IPS DF 6.9 (cell line): ENCODE measurements around the gene MPND.
A peak's percentile ranks its signal among the peaks of the same experiment; 100 is the strongest.
"Not testable (repeated sequence)": the region's sequence is repeated elsewhere in the genome, so short reads cannot be mapped to it uniquely, and the experiment has no call there.

Experiments used
- DNase-seq: peaks from one replicate; pipeline ENCODE4 v3.0.0-alpha.2; 2013; ENCODE audit warnings: low read depth, low spot score
- H3K27ac ChIP-seq: one replicate; pipeline ENCODE4 v1.5.1; 2013; ENCODE audit warnings: low read length, control low read depth
- H3K27me3 ChIP-seq: 2 replicates; pipeline ENCODE4 v1.6.1; 2013; ENCODE audit warnings: mild to moderate bottlenecking, low read length; ENCODE audit not compliant: control insufficient read depth, insufficient read depth
- H3K36me3 ChIP-seq: 2 replicates; pipeline ENCODE4 v1.6.1; 2013; ENCODE audit warnings: low read length; ENCODE audit not compliant: control insufficient read depth, insufficient read depth
- H3K4me1 ChIP-seq: 2 replicates; pipeline ENCODE4 v1.6.1; 2013; ENCODE audit warnings: low read length; ENCODE audit not compliant: control insufficient read depth, insufficient read depth
- H3K4me3 ChIP-seq: 2 replicates; pipeline ENCODE4 v1.5.1; 2013; ENCODE audit warnings: mild to moderate bottlenecking, low read length
- H3K9me3 ChIP-seq: 2 replicates; pipeline ENCODE4 v1.6.1; 2013; ENCODE audit warnings: low read length, inconsistent platforms; ENCODE audit not compliant: control insufficient read depth, insufficient read depth
- WGBS: extraction: QIAGEN DNeasy Blood & Tissue Kit; methylation state at CpG from one replicate; pipeline ENCODE4 v1.1.7; 2013; ENCODE audit warnings: mixed read lengths, missing lambda C conversion rate; ENCODE audit not compliant: insufficient read length, insufficient coverage; 5-methylcytosine and 5-hydroxymethylcytosine counted together

MPND gene

DNA sequence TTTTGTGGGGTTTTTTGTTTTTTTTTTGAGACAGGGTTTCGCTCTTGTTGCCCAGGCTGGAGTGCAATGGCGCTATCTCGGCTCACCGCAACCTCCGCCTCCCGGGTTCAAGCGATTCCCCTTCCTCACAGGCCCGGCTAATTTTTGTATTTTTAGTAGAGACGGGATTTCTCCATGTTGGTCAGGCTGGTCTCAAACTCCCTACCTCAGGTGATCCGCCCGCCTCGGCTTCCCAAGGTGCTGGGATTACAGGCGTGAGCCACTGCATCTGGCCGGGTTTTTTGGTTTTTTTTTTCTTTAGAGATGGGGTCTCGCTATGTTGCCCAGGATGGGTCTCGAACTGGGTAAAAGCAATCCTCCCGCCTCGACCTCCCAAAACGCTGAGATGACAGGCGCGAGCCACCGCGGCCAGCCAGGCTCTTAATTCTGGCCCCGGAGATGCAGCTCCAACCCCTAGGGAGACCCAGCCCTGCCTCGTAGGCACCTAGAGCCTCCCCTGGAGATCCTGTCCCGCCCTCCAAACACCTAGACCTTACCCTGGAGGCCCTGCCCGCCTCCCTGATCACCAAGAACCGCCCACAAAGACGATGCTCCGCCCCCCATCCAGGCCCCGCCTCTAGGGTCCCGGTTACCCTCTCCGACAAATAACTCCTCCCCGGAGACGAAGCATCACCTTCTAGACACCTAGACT is 14.2 kb upstream of the MPND start:
- not testable (repeated sequence) for H3K27ac ChIP-seq, H3K27me3 ChIP-seq, H3K36me3 ChIP-seq, H3K4me1 ChIP-seq, H3K9me3 ChIP-seq
- peak overlapping the region; percentile 64; the same call in 1 of the 2 replicates for H3K4me3 ChIP-seq
- WGBS: no CpG with 5 or more reads among the region's 35 CpGs
- DNase-seq: peak; percentile 35

DNA sequence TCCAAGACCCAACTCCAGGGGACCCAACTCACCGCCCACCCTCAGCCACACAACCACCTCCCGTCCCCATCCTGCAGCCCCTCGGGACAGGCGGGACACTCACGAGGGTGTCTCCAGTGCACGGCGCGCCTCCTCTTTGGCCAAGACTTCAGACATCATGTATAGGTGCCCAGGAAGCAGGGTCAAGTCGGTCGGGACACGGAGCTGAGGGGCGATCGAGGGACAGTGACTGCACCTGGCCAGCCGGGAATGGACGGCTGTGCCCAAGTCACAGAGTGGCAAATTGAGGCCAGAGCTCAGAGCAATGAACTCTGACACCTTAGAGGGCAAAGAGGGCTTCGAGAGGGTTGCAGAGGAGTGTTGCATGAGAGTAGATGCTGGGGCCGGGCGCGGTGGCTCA is 13.5 kb upstream of the MPND start:
- Histone ChIP-seq H3K36me3 (no peaks in the 10 kb centered on the region), H3K9me3 (no peaks in the 10 kb centered on the region), H3K27me3 (no peaks in the 10 kb centered on the region), H3K27ac (no peak overlapping the region), H3K4me1 (peaks cover 4% of the 10 kb centered on the region; the same call in 1 of the 2 replicates), H3K4me3 (no peak overlapping the region)
- WGBS: no CpG with 5 or more reads among the region's 19 CpGs
- DNase-seq: no peak

DNA sequence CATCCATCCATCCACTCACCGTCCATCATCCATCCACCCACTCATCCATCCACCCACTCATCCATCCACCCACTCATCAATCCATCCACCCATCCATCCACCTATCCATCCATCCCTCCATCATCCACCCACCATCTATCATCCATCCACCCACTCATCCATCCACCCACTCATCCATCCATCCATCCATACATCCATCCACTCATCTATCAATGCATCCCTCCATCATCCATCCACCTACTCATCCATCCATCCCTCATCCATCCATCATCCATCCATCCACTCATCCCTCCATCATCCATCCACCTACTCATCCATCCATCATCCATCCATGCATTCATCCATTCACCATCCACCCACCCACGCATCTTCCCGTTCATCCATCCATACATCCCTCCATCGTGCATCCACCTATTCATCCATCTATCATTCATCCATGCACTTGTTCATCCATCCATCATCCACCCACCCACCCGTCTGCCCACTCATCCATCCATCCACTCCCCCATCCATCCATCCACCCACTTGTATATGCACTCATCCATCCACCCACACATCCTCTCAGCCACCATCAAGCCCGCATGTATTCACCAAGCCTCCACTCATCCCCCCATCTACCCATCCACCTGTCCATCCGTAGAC is 8.3 kb upstream of the MPND start:
- Histone ChIP-seq H3K27ac (no peak overlapping the region), H3K4me1 (0 out of 2 replicates have a peak, but pooled peaks cover 1% of the 10 kb centered on the region), H3K9me3 (no peaks in the 10 kb centered on the region), H3K27me3 (no peaks in the 10 kb centered on the region), H3K4me3 (no peak overlapping the region), H3K36me3 (no peaks in the 10 kb centered on the region)
- WGBS: 100% methylated on average over 4 of the region's 7 CpGs
- DNase-seq: no peak

DNA sequence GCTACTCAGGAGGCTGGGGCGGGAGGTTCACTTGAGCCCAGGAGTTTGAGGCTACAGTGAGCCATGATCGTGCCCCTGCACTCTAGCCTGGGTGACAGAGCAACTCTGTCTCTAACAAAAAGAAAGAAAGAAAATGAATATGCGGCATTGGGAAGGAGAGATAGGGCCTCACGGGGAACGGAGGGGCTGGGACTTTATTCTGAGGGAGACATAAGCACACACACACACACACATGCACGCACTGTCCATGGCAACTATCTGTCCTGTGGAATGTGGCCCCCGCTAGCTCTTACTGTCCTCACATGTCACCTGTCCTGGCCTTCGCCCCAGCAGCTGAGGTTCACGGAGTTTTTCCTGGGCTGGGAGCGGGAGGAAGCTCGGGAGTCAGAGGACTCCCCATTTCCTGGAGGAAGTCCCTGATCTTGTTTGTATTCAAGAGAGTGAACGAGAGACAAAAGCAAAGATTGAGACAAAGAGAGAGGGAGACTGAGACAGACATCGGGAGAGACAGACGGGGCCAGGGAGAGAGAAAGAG is 5.4 kb upstream of the MPND start:
- Histone ChIP-seq H3K27me3 (no peaks in the 10 kb centered on the region), H3K27ac (no peak overlapping the region), H3K9me3 (no peaks in the 10 kb centered on the region), H3K4me1 (peaks cover 3% of the 10 kb centered on the region; the same call in 1 of the 2 replicates), H3K36me3 (no peaks in the 10 kb centered on the region), H3K4me3 (peak overlapping the region; percentile 21; the same call in 1 of the 2 replicates)
- no peak for DNase-seq
- WGBS: no CpG with 5 or more reads among the region's 14 CpGs

DNA sequence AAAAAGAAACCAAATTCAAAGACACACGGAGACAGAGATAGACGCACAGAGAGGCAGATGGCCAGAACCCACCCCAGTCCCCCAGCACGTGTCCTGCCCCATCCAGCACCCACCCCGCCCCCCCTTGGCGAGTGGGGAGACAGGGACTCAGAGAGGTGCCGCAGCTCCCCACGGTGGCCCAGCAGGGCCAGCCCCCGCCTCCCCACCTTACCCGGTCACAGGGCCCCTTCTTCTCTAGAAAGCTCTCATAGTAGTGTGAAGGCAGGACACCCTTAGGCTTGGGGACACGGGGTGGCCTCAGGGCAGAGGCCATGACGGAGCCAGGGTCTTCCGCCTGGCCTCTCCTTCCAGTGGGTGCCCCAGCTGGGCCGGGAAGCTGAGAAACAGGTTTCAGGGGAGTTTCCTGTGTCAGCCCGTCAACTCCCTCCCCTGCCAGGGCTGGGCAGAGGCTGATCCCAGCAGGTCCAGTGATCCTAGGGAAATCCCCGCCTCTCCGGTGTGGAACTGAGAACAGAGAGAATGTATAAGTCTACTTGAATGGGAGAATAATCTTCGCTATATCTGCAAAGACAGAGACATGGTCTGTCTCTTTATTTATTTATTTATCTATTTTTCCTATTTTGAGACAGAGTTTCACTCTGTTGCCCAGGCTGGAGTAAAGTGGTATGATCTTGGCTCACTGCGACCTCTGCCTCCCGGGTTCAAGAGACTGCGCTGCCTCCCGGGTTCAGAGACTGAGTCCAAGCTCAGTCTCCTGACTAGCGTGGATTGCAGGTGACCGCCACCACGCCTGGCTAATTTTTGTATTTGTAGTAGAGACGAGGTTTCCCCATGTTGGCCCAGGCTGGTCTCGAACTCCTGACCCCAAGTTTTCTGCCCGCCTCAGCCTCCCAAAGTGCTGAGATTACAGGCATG is 4.7 kb upstream of the MPND start, which contains the start of gene STAP2:
Gene STAP2, minus strand, starts transcription at position 387 of the 915 bp plus-strand sequence. Its CDS starts 74 bp downstream, at position 313.
- Histone ChIP-seq H3K4me3 (peak within 1 kb of the TSS; percentile 21; the same call in 1 of the 2 replicates), H3K9me3 (no peaks in the 10 kb centered on the region), H3K27ac (no peak within 1 kb of the TSS), H3K27me3 (no peaks in the 10 kb centered on the region), H3K4me1 (peaks cover 3% of the 10 kb centered on the region; the same call in 1 of the 2 replicates), H3K36me3 (no peaks in the 10 kb centered on the region)
- WGBS: no CpG with 5 or more reads among the region's 27 CpGs
- no peak for DNase-seq

DNA sequence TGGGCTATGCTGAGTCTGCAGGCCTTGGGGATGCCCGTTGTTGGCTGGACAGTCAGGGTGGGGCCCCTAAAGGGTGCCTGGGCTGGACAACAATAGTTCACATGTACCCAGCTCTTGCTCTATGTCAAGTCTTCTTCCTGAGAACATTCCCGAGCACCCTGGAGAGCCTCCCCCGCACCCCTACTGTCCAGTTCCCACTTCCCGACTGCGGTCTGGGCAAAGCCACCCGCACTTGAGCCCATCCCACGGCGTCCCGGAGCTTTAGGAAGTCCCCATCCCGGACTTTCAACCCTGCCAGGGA is 1.1 kb upstream of the MPND start:
- peak overlapping the region; percentile 48; the same call in 1 of the 2 replicates for H3K4me3 ChIP-seq
- H3K9me3 ChIP-seq: no peaks in the 10 kb centered on the region
- peaks cover 3% of the 10 kb centered on the region for H3K4me1 ChIP-seq
- H3K27me3 ChIP-seq: no peaks in the 10 kb centered on the region
- DNase-seq: no peak
- H3K27ac ChIP-seq: no peak overlapping the region
- peaks cover 7% of the 10 kb centered on the region for H3K36me3 ChIP-seq
- WGBS: no CpG with 5 or more reads among the region's 10 CpGs

DNA sequence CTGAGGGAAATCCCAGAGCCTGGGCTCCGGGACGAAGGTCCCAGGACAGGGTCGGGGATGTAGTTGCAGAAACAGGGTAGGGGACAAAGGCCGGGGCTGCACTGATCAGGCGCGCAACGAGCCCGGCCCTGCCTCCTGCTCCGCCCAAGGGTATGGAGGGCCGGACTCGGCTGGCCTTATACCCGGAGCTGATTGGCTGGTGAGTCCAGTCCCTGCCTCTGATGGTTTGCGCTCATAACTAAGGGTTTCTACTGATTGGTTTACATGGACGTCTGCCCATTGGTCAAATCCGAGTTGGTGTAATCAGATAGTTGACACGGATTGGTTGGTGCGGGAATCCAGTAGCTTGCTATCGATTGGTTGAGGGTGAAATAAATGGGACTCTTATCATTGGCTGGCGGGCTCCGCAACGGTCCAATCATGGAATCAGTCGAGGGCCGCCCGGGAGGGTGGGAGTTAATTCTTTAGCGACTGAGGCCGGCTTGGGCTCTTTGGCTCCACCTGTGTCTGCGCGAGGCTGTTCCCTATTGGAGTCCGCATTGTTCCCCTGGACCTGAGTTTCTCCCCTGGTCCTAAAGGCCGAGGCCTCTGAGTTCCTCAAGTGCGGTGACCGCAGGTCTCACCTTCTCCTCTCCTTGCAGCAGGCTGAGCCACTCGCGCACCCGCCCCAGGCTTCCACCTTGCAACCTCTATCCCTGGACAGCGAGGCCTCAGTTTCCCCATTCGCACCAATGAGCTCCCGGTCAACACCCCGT is 570 bp upstream of the MPND start:
- H3K27ac ChIP-seq: no peak overlapping the region
- DNase-seq: peak; percentile 99
- H3K4me3 ChIP-seq: peak overlapping the region; percentile 59; the same call in 1 of the 2 replicates
- no CpG with 5 or more reads among the region's 39 CpGs for WGBS
- no peaks in the 10 kb centered on the region for H3K9me3 ChIP-seq
- peaks cover 7% of the 10 kb centered on the region for H3K36me3 ChIP-seq
- H3K27me3 ChIP-seq: no peaks in the 10 kb centered on the region
- peaks cover 3% of the 10 kb centered on the region for H3K4me1 ChIP-seq

DNA sequence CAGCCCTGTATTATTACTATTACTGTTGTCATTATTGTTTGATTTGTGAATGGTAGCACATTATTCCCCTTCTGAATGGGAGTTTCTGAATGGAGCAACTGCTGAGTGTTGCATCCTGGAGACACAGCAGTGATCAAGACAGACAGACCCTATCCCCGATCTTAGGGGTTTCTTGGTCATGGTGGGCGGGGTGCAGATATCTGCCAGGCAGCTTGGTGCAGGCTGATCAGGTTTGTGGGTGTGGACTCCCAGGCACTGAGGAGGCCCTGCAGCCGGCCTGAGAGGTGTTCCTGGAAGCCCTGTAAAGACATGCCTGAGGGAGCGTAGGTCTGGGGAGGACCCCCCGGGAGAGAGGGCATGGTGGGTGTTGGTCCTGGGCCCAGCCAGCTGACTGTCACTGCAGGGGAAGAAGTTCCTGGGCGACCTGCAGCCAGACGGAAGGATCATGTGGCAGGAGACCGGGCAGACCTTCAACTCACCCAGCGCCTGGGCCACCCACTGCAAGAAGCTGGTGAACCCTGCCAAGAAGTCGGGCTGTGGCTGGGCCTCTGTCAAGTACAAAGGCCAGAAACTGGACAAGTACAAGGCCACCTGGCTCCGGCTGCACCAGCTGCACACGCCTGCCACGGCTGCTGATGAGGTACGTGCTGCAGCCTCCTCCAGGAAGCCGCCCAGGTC is 2.1 kb downstream of the MPND start:
- Histone ChIP-seq H3K27ac (no peak overlapping the region), H3K4me3 (no peak overlapping the region), H3K9me3 (no peaks in the 10 kb centered on the region), H3K4me1 (peaks cover 2% of the 10 kb centered on the region), H3K36me3 (peaks cover 7% of the 10 kb centered on the region), H3K27me3 (no peaks in the 10 kb centered on the region)
- no CpG with 5 or more reads among the region's 15 CpGs for WGBS
- no peak for DNase-seq

DNA sequence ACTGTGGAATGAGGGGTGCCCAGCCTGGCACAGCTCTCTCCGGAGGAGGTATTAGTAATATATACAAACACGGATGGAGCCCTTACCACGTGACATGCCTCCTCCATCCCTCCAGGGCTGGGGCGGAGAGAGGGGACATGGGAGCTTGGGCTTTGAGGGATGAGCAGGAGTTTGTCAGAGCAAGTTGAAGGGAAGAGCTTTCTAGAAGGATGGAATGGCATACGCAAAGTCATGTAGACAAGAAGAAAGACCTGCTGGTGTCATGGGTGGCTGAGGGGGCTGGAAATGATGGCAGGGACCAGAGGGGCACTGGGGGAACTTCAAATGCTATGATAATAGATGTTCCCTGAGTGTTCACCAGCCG is 2.6 kb downstream of the MPND start:
- no peak overlapping the region for H3K27ac ChIP-seq
- no peaks in the 10 kb centered on the region for H3K9me3 ChIP-seq
- peaks cover 7% of the 10 kb centered on the region for H3K36me3 ChIP-seq
- no peaks in the 10 kb centered on the region for H3K27me3 ChIP-seq
- peaks cover 2% of the 10 kb centered on the region for H3K4me1 ChIP-seq
- WGBS: no CpG with 5 or more reads among the region's 6 CpGs
- no peak overlapping the region for H3K4me3 ChIP-seq
- DNase-seq: no peak
